SK-N-SH treated with all-trans-retinoic acid at 6 μM for 48 hours (cell line): ENCODE results near the gene CHRNB2.

Source experiments
- ATAC-seq: fragments of 200-7000 bp; cut with Tn5 transposase; 3 replicates; pipeline ENCODE4 v1.9.1; 2020; ENCODE audit warnings: mild to moderate bottlenecking, moderate library complexity
- ARNTL ChIP-seq: fragments of 450-650 bp; formaldehyde crosslinking; IDR thresholded peaks from 2 replicates; pipeline ENCODE4 v1.5.0; 2020; ENCODE audit warnings: low read depth, mild to moderate bottlenecking, moderate library complexity, borderline replicate concordance
- BACH2 ChIP-seq: fragments of 250-450 bp; sonication (Bioruptor Pico); IDR thresholded peaks from 2 replicates; pipeline ENCODE4 v1.9.0; 2021; ENCODE audit warnings: mild to moderate bottlenecking, borderline replicate concordance
- CREB5 ChIP-seq: fragments of 250-450 bp; sonication (Bioruptor Pico); IDR thresholded peaks from 2 replicates; pipeline ENCODE4 v1.5.1; 2020; ENCODE audit warnings: low read depth, mild to moderate bottlenecking, moderate library complexity
- CSDC2 ChIP-seq: fragments of 250-450 bp; sonication (Bioruptor Pico); IDR thresholded peaks from 2 replicates; pipeline ENCODE4 v1.5.0; 2020; ENCODE audit warnings: mild to moderate bottlenecking, moderate library complexity
- CSRNP3 ChIP-seq: fragments of 250-450 bp; sonication (Bioruptor Pico); IDR thresholded peaks from 2 replicates; pipeline ENCODE4 v1.5.1; 2021; ENCODE audit warnings: mild to moderate bottlenecking, moderate library complexity
- ESRRG ChIP-seq: fragments of 250-450 bp; sonication (Bioruptor Pico); IDR thresholded peaks from 2 replicates; pipeline ENCODE4 v1.6.1; 2021; ENCODE audit warnings: mild to moderate bottlenecking
- GLIS3 ChIP-seq: fragments of 250-450 bp; sonication (Bioruptor Pico); IDR thresholded peaks from 2 replicates; pipeline ENCODE4 v1.5.0; 2020; ENCODE audit warnings: mild to moderate bottlenecking, moderate library complexity
- ISL1 ChIP-seq: fragments of 250-450 bp; sonication (Bioruptor Pico); IDR thresholded peaks from 2 replicates; pipeline ENCODE4 v2.1.2; 2022; ENCODE audit warnings: mild to moderate bottlenecking, moderate library complexity
- OSR1 ChIP-seq: fragments of 250-450 bp; sonication (Bioruptor Pico); IDR thresholded peaks from 2 replicates; pipeline ENCODE4 v1.8.0; 2022; ENCODE audit warnings: moderate library complexity, mild to moderate bottlenecking, inconsistent platforms
- PATZ1 ChIP-seq: fragments of 250-450 bp; sonication (Bioruptor Pico); IDR thresholded peaks from 2 replicates; pipeline ENCODE4 v1.8.0; 2020; ENCODE audit warnings: mild to moderate bottlenecking, moderate library complexity, borderline replicate concordance
- POU6F1 ChIP-seq: fragments of 250-450 bp; sonication (Bioruptor Pico); IDR thresholded peaks from 2 replicates; pipeline ENCODE4 v1.8.0; 2021; ENCODE audit warnings: low read depth, mild to moderate bottlenecking, moderate library complexity, borderline replicate concordance
- PPARA ChIP-seq: fragments of 250-450 bp; sonication (Bioruptor Pico); IDR thresholded peaks from 2 replicates; pipeline ENCODE4 v1.5.0; 2020; ENCODE audit warnings: mild to moderate bottlenecking, borderline replicate concordance
- RARB ChIP-seq: fragments of 250-450 bp; sonication (Bioruptor Pico); IDR thresholded peaks from 2 replicates; pipeline ENCODE4 v1.8.0; 2021; ENCODE audit warnings: mild to moderate bottlenecking, moderate library complexity
- SNAI2 ChIP-seq: fragments of 250-450 bp; sonication (Bioruptor Pico); IDR thresholded peaks from 2 replicates; pipeline ENCODE4 v1.5.0; 2020; ENCODE audit warnings: mild to moderate bottlenecking, moderate library complexity
- TCF4 ChIP-seq: fragments of 250-450 bp; sonication (Bioruptor Pico); IDR thresholded peaks from 2 replicates; pipeline ENCODE4 v1.8.0; 2021; ENCODE audit warnings: mild to moderate bottlenecking, moderate library complexity, borderline replicate concordance
- TOX ChIP-seq: fragments of 250-450 bp; sonication (Bioruptor Pico); IDR thresholded peaks from 2 replicates; pipeline ENCODE4 v1.8.0; 2021; ENCODE audit warnings: mild to moderate bottlenecking, moderate library complexity, borderline replicate concordance
- TSHZ2 ChIP-seq: fragments of 250-450 bp; sonication (Bioruptor Pico); IDR thresholded peaks from 2 replicates; pipeline ENCODE4 v1.5.0; 2020; ENCODE audit warnings: mild to moderate bottlenecking, moderate library complexity
- ZC3H10 ChIP-seq: fragments of 250-450 bp; sonication (Bioruptor Pico); IDR thresholded peaks from 2 replicates; pipeline ENCODE4 v1.5.1; 2021; ENCODE audit warnings: mild to moderate bottlenecking, moderate library complexity
- ZFP3 ChIP-seq: fragments of 250-450 bp; sonication (Bioruptor Pico); IDR thresholded peaks from 2 replicates; pipeline ENCODE4 v1.5.0; 2020; ENCODE audit warnings: mild to moderate bottlenecking, moderate library complexity
- ZFP30 ChIP-seq: fragments of 450-650 bp; formaldehyde crosslinking; IDR thresholded peaks from 2 replicates; pipeline ENCODE4 v1.5.0; 2022; ENCODE audit warnings: mild to moderate bottlenecking, moderate library complexity
- ZNF565 ChIP-seq: fragments of 450-650 bp; formaldehyde crosslinking; conservative IDR thresholded peaks from 2 replicates; pipeline ENCODE4 v1.5.0; 2020; ENCODE audit warnings: low read depth, mild to moderate bottlenecking, moderate library complexity
- ZNF70 ChIP-seq: fragments of 450-650 bp; formaldehyde crosslinking; IDR thresholded peaks from 2 replicates; pipeline ENCODE4 v1.5.0; 2020; ENCODE audit warnings: mild to moderate bottlenecking, moderate library complexity
- ZNF8 ChIP-seq: fragments of 450-650 bp; formaldehyde crosslinking; IDR thresholded peaks from 2 replicates; pipeline ENCODE4 v1.5.0; 2020; ENCODE audit warnings: mild to moderate bottlenecking, moderate library complexity

Gene CHRNB2

GRCh38 chr1:154533952-154534844 is 33.4 kb upstream of the CHRNB2 start:
- ATAC-seq = peak; percentile 83
- TF ChIP-seq BACH2 (CRISPR knock-in tag) (no peak), TCF4 (CRISPR knock-in tag) (no peak), TOX (CRISPR knock-in tag) (no peak), GLIS3 (CRISPR knock-in tag) (no peak), ESRRG (no peak), CREB5 (CRISPR knock-in tag) (no peak), ZFP30 (no peak)

- TF ChIP-seq ESRRG (no peak), OSR1 (CRISPR knock-in tag) (no peak), SNAI2 (no peak), PPARA (no peak), ZFP3 (no peak), ARNTL (CRISPR knock-in tag) (no peak), CSRNP3 (CRISPR knock-in tag) (no peak), ISL1 (CRISPR knock-in tag) (no peak), ZNF565 (CRISPR knock-in tag) (no peak), ZC3H10 (CRISPR knock-in tag) (no peak), ZFP30 (no peak), RARB (CRISPR knock-in tag) (no peak), GLIS3 (CRISPR knock-in tag) (no peak)
- no peak for ATAC-seq
Observed at GRCh38 chr1:154536570-154536969, 31.0 kb upstream of the CHRNB2 start.

- no peak for ATAC-seq
- TF ChIP-seq RARB (CRISPR knock-in tag) (no peak), ZNF70 (CRISPR knock-in tag) (no peak), POU6F1 (CRISPR knock-in tag) (no peak), CSDC2 (no peak), TOX (CRISPR knock-in tag) (no peak), OSR1 (CRISPR knock-in tag) (no peak), BACH2 (CRISPR knock-in tag) (no peak), PPARA (no peak), TCF4 (CRISPR knock-in tag) (no peak)
- TF ChIP-seq, all 23 proteins: peak for 0
Observed at GRCh38 chr1:154539486-154540483, 27.8 kb upstream of the CHRNB2 start.

- no peak for TF ChIP-seq ZC3H10 (CRISPR knock-in tag)
- TF ChIP-seq CSRNP3 (CRISPR knock-in tag) = no peak
- TF ChIP-seq TSHZ2 (CRISPR knock-in tag) = no peak
- no peak for TF ChIP-seq RARB (CRISPR knock-in tag)
- TF ChIP-seq ZFP30 = no peak
- no peak for TF ChIP-seq ZFP3
- TF ChIP-seq OSR1 (CRISPR knock-in tag) = no peak
- no peak for TF ChIP-seq ARNTL (CRISPR knock-in tag)
- TF ChIP-seq ZNF8 (CRISPR knock-in tag) = no peak
- no peak for TF ChIP-seq CSDC2
- no peak for TF ChIP-seq ZNF565 (CRISPR knock-in tag)
- no peak for TF ChIP-seq PATZ1
- ATAC-seq = no peak
Observed at GRCh38 chr1:154541231-154541630, 26.3 kb upstream of the CHRNB2 start.
